Mucosa of stomach (tissue), 1 donor: Measurements from ENCODE around the gene ETAA1.

Source experiments
- H3K27me3 ChIP-seq: one replicate; pipeline ENCODE4 v1.7.0; 2013; ENCODE audit warnings: mild to moderate bottlenecking, low read length; ENCODE audit not compliant: control insufficient read depth, insufficient read depth
- H3K36me3 ChIP-seq: one replicate; pipeline ENCODE4 v1.7.0; 2013; ENCODE audit warnings: low read length; ENCODE audit not compliant: control insufficient read depth, insufficient read depth
- H3K4me1 ChIP-seq: one replicate; pipeline ENCODE4 v1.7.0; 2013; ENCODE audit warnings: mild to moderate bottlenecking, low read length; ENCODE audit not compliant: control insufficient read depth, insufficient read depth
- H3K4me3 ChIP-seq: one replicate; pipeline ENCODE4 v1.7.0; 2013; ENCODE audit warnings: low read length
- H3K9ac ChIP-seq: one replicate; pipeline ENCODE4 v1.7.0; 2013; ENCODE audit warnings: mild to moderate bottlenecking, low read length, moderate library complexity
- H3K9me3 ChIP-seq: one replicate; pipeline ENCODE4 v1.7.0; 2013; ENCODE audit warnings: mild to moderate bottlenecking, low read length, moderate library complexity; ENCODE audit not compliant: control insufficient read depth
- donor health status: Pancreatic carcinoma.

The ETAA1 gene

DNA sequence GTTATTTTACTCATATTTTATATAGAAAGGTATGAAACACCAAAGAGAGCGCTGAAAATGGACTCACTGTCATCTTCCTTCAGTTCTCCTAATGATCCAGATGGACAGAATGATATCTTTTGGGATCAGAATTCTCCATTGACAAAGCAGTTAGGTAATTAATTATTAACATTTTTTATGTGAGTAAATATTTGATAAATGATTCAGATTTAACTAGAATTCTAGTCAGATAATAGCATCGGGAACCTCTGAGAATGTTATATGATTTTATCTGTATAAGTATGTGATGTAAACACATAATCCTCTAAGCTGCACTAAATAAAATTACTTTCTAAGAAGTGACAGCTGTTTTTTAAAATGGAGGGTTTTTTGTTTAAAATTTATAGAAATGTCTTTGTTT is 2.0 kb downstream of the ETAA1 start:
- H3K4me3 ChIP-seq = no peak overlapping the region
- H3K9me3 ChIP-seq = no peaks in the 10 kb centered on the region
- no peaks in the 10 kb centered on the region for H3K27me3 ChIP-seq
- no peaks in the 10 kb centered on the region for H3K4me1 ChIP-seq
- H3K36me3 ChIP-seq = no peaks in the 10 kb centered on the region
- H3K9ac ChIP-seq = no peak overlapping the region

DNA sequence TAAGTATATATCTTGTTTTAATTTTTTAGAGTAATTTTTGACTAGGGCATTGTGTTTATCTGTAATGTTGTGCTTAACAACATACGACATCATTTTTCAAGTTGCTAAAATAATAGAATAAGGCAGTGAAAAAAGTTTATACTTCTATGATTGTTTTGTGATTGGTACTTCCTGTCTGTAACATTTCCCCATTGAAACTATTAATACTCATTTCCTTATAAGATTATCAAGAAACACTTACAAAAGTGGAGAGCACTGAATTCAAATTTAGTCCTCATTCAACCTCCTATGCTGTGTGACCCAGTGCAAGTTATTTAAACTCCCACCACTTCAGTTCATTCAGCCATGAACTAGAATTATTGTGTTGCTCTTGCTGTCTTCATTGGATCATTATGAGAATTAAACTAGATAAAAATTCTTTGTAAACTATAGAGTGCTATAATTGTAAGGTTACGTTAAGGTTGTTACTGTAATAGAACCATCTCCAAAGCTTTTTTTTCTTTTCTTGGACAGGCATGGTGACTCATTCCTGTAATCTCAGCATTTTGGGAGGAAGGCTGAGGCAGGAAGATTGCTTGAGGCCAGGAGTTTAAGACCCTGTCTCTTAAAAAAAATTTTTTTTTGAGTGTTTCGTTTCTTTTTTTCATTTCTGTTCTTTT is 2.8 kb downstream of the ETAA1 start:
- Histone ChIP-seq H3K9me3 (no peaks in the 10 kb centered on the region), H3K27me3 (no peaks in the 10 kb centered on the region), H3K4me3 (no peak overlapping the region), H3K4me1 (no peaks in the 10 kb centered on the region), H3K36me3 (no peaks in the 10 kb centered on the region), H3K9ac (no peak overlapping the region)

DNA sequence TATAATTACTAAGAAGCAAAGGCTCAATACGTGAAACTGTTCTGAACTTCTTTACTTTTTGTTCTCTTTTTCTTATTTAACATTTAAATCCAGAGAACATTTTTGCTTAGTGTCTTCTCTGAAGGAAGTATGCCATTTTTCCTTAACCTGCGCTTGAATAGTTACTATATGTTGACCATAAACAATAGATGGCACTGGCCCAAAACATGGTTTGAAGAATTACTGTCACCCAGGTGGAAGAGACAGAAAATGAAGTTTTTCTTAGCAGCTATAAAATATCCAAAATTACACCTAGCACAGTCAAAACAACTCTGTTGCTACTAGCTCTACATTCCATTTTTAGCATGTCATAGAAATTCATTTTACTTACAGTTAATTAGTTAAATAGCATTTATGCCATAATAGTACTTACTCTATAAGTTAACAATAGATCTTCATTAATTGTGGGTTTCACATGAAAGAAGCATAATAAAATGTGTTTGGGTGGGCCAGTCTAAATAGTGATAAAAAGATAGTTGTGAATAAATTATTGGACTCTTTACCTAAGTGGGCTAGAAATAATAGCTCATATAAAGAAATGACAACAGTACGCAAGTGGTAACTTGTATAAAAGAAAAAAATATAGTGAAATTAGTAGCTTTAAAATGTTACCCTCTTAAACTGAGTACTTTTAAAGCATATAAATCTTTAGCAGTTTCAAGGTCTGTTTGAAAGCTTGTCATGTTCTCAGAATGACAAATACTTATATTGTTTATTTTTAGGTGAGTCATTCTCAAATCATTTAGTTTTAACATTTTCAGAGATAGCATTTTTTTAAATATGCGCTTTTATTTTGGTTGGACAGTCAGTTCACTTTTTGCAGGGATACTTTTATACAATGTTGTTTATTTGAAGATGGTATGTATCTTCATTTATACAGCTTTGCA is 3.7 kb downstream of the ETAA1 start:
- Histone ChIP-seq H3K36me3 (no peaks in the 10 kb centered on the region), H3K4me3 (no peak overlapping the region), H3K9me3 (no peaks in the 10 kb centered on the region), H3K27me3 (no peaks in the 10 kb centered on the region), H3K9ac (no peak overlapping the region), H3K4me1 (no peaks in the 10 kb centered on the region)

DNA sequence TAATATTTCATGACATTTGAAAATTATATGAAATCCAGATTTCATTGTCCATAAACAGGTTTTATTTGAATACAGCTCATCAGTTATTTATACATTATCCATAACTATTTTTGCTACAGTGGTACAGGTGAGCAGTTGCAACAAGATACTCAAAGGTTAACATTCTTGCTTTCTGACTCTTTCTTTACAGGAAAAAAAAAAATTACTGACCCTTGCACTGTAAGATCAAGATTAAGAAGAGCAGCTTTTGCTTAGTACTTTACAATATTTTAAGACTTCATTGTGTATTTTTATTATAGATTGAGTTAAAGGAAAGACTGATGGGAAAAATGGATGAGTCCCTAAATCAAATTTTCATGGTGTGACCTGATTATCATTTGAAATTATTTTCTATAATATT is 11.2 kb downstream of the ETAA1 start:
- no peaks in the 10 kb centered on the region for H3K9me3 ChIP-seq
- no peaks in the 10 kb centered on the region for H3K27me3 ChIP-seq
- no peak overlapping the region for H3K9ac ChIP-seq
- H3K4me3 ChIP-seq = no peak overlapping the region
- H3K4me1 ChIP-seq = no peaks in the 10 kb centered on the region
- no peaks in the 10 kb centered on the region for H3K36me3 ChIP-seq

DNA sequence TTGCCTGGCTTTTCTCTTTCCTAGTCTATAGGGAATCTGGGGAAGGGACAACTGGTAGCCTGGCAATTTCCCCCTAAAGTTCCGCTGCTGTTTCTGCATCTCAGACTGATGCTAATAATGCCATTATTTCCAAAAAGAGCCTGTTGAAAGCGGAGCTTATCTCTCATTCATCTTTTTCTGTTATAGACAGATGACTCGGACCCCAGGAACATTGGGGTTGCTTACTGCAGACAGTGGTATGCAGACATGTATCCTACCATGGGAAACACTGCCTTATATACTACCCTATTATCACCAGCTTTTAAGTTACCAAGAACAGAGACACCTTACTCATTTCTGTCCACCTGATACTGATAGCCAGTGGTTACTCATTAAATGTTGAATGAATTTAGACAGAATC is 15.3 kb downstream of the ETAA1 start:
- no peak overlapping the region for H3K9ac ChIP-seq
- H3K4me3 ChIP-seq = no peak overlapping the region
- no peaks in the 10 kb centered on the region for H3K27me3 ChIP-seq
- H3K36me3 ChIP-seq = no peaks in the 10 kb centered on the region
- no peaks in the 10 kb centered on the region for H3K4me1 ChIP-seq
- no peaks in the 10 kb centered on the region for H3K9me3 ChIP-seq

DNA sequence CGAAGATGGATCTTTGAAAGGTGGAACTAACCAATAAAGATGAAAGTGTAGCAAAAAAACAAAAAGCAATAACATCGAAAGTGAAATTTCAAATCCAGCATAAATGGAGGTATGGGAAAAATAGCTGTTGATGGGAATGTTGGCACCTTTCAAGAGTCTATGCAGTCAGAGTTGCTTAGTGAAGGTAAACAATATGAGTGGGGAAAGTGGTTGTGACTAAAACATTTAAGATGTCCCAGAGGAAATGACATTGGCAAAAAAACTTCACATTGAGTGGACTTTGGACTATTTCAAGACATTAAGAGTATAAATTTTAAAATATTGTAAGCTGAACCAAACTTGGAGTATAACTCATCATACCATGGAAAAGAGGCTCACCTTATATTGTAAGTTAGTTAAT is 17.7 kb downstream of the ETAA1 start:
- no peaks in the 10 kb centered on the region for H3K9me3 ChIP-seq
- no peaks in the 10 kb centered on the region for H3K36me3 ChIP-seq
- no peaks in the 10 kb centered on the region for H3K4me1 ChIP-seq
- no peak overlapping the region for H3K4me3 ChIP-seq
- no peaks in the 10 kb centered on the region for H3K27me3 ChIP-seq
- no peak overlapping the region for H3K9ac ChIP-seq

DNA sequence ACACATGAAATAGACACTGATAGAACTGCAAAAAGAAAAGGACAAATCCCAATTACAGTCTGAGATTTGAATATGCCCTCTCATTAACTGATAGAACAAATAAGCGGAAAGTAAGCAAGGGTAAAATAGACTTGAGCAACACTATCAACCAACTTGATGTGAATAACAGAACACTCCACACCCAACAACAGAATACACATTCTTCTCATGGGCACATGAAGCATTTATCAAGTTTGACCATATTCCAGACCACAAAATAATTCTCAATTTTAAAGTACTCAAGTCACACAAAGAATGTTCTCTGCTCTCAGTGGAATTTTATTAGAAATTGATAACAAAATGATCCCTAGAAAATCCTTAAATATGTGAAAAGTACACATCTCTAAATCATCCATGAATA is 19.0 kb downstream of the ETAA1 start:
- H3K9ac ChIP-seq = no peak overlapping the region
- H3K4me1 ChIP-seq = no peaks in the 10 kb centered on the region
- no peaks in the 10 kb centered on the region for H3K36me3 ChIP-seq
- H3K27me3 ChIP-seq = no peaks in the 10 kb centered on the region
- H3K9me3 ChIP-seq = no peaks in the 10 kb centered on the region
- H3K4me3 ChIP-seq = no peak overlapping the region

DNA sequence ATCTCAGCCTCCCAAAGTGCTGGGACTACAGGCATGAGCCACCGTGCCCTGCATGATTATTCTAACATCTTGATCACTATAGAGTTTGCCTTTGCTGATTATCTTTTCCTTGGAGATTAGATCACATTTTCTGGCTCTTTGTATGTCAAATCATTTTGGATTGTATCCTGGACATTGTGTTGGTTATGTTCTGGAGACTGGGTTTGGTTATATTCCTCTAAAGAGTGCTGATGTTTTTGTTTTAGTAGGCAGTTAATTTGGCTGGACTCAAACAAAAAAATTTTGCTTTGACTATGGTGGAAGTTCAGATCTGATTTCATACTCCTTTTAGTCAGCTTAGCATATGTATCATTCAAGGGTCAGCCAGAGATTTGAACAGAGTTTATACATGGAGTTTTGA is 26.4 kb downstream of the ETAA1 start:
- no peak overlapping the region for H3K9ac ChIP-seq
- no peak overlapping the region for H3K4me3 ChIP-seq
- H3K36me3 ChIP-seq = no peaks in the 10 kb centered on the region
- H3K4me1 ChIP-seq = no peaks in the 10 kb centered on the region
- H3K9me3 ChIP-seq = no peaks in the 10 kb centered on the region
- H3K27me3 ChIP-seq = no peaks in the 10 kb centered on the region

DNA sequence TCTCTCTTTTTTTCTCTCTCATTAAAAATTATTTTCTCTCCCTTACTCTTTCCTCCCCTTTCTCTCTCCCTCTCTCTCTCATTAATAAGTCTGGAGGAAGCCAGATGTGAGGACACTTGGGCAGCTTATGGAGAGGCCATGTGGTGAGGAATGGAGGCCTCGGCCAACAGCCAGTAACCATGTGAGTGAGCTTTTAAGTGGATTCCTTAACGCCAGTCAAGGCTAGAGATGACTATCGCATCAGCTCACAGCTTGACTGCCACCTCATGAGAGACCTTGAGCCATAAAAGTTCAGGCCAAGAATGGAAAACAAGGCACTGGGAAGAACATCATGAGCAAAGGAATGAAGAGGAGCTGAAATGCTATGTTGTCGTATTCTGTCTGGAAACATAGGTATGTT is 39.1 kb downstream of the ETAA1 start:
- H3K4me1 ChIP-seq = no peaks in the 10 kb centered on the region
- H3K9me3 ChIP-seq = no peaks in the 10 kb centered on the region
- no peak overlapping the region for H3K4me3 ChIP-seq
- no peaks in the 10 kb centered on the region for H3K27me3 ChIP-seq
- no peaks in the 10 kb centered on the region for H3K36me3 ChIP-seq
- no peak overlapping the region for H3K9ac ChIP-seq

DNA sequence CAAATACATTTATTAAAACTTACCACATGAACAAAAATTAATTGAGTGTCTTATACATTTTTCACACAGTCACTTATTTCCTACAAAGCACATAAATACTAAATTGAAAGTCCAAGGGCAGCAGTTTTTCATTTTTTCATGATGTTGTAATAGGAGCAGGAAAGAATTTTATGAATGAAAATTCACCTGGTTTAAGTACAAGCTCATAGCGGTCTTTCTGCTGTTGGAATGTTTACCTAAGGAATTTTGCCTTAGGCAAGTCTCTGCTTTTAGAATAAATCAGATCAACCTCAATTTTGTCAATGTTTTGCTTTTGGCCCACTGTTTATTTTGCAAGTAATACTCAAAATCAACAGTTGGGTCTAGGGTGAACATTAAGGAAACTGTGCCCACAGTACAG is 40.0 kb downstream of the ETAA1 start:
- H3K9me3 ChIP-seq = no peaks in the 10 kb centered on the region
- no peaks in the 10 kb centered on the region for H3K36me3 ChIP-seq
- H3K4me3 ChIP-seq = no peak overlapping the region
- no peaks in the 10 kb centered on the region for H3K27me3 ChIP-seq
- H3K9ac ChIP-seq = no peak overlapping the region
- no peaks in the 10 kb centered on the region for H3K4me1 ChIP-seq

DNA sequence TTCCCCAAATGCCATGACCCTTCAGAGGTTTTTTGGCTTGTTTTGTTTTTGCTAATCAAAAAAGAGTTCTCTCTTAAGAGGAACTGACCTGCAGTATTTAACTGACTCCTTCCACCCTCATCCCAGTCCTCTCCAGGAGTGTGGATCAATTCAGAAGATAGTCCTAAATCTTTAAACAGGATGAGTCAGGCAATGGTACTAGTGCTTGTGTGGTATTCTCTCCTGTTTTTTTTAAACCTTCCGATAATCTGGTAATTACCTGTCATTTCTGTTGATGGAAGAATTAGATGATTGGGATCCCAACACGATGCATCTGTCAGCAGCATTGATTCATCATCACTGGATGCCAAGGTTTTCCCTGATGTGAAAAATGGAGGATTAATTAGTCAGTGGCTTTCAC is 41.2 kb downstream of the ETAA1 start:
- Histone ChIP-seq H3K27me3 (no peaks in the 10 kb centered on the region), H3K9ac (no peak overlapping the region), H3K36me3 (no peaks in the 10 kb centered on the region), H3K9me3 (no peaks in the 10 kb centered on the region), H3K4me1 (no peaks in the 10 kb centered on the region), H3K4me3 (no peak overlapping the region)

DNA sequence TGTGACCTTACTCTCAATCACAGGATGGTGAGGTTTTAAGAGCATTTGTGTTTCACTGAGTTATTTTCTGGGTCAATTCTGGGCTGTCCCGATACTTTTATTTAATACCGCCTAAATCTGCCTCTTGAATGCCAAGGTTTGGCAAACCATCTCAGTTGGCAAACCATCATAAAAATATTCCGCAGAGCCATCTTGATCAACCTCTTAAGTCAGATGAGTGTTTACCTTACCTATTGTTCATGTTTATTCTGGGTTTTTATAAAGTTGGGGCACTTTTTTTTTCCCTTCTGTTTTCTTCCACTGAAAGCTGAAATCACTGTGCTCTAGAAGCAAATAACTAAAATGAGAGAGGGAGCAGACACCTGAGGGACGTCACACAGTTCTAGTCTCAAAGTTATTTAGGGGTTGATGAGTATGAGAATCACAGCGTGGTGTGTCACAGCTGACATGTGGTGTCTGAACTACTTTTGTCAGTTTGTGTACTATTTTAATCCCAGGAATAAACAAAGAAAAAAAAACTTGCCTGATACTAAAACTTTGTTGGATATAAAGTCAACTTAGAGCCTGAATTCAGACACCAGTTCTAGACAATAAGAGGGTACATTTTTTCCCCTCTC is 48.6 kb downstream of the ETAA1 start:
- Histone ChIP-seq H3K36me3 (no peaks in the 10 kb centered on the region), H3K4me1 (peaks cover 11% of the 10 kb centered on the region), H3K9ac (no peak overlapping the region), H3K4me3 (no peak overlapping the region), H3K27me3 (no peaks in the 10 kb centered on the region), H3K9me3 (no peaks in the 10 kb centered on the region)
